OCI-LY7 (cell line): Measurements from ENCODE around the gene CAMK1G. TPM values are rescaled to one million over a fixed set of nuclear protein-coding genes. Genes with fewer than 3 reads are reported as not detected.

Source experiments
- BruUV-seq: library from RNA; stranded (reverse); fragments of 400-500 nt; replicated peaks from 2 replicates; lab custom pipeline; 2021; lab: Mats Ljungman, UMichigan
- CTCF ChIA-PET: fragments of 300-600 bp; sonication (Branson Sonifier 250); formaldehyde crosslinking; loops from one replicate; lab custom pipeline; 2022; ENCODE audit warnings: antibody characterized with exemption; ENCODE audit not compliant: unreplicated experiment; lab: Charles Lee
- POLR2A ChIA-PET: fragments of 300-600 bp; sonication (Branson Sonifier 250); formaldehyde crosslinking; loops from one replicate; lab custom pipeline; 2022; ENCODE audit warnings: antibody characterized with exemption; lab: Charles Lee
- DNase-seq: peaks from one replicate; pipeline ENCODE4 v3.0.0-alpha.2; 2015; ENCODE audit warnings: low spot score
- H2AFZ ChIP-seq: fragments of 200-600 bp; sonication (generic), shearing (Covaris generic); 2 replicates; pipeline ENCODE4 v1.6.1; 2014; ENCODE audit warnings: mild to moderate bottlenecking, antibody characterized with exemption, low read length, moderate library complexity
- H3K27ac ChIP-seq: fragments of 200-600 bp; sonication (generic); 2 replicates; pipeline ENCODE4 v1.5.1; 2014; ENCODE audit warnings: mixed run types, low read depth, mild to moderate bottlenecking, moderate library complexity, low read length, inconsistent platforms; ENCODE audit not compliant: poor library complexity, severe bottlenecking
- H3K36me3 ChIP-seq: fragments of 200-600 bp; sonication (generic); 2 replicates; pipeline ENCODE4 v1.6.1; 2014; ENCODE audit warnings: mild to moderate bottlenecking, antibody characterized with exemption, low read length, moderate library complexity, mixed read lengths; ENCODE audit not compliant: insufficient read depth
- H3K4me1 ChIP-seq: fragments of 200-600 bp; sonication (generic); 2 replicates; pipeline ENCODE4 v1.5.1; 2014; ENCODE audit warnings: mild to moderate bottlenecking, low read length; ENCODE audit not compliant: insufficient read depth, poor library complexity, severe bottlenecking
- H3K4me2 ChIP-seq: fragments of 200-600 bp; sonication (generic); 2 replicates; pipeline ENCODE4 v1.6.1; 2014; ENCODE audit warnings: mild to moderate bottlenecking, low read length
- H3K4me3 ChIP-seq: fragments of 200-600 bp; sonication (generic); 2 replicates; pipeline ENCODE4 v1.5.1; 2014; ENCODE audit warnings: mild to moderate bottlenecking, low read depth, low read length; ENCODE audit not compliant: poor library complexity, severe bottlenecking
- H3K79me2 ChIP-seq: fragments of 200-600 bp; sonication (generic); 2 replicates; pipeline ENCODE4 v1.6.1; 2016; ENCODE audit warnings: low read depth, mild to moderate bottlenecking, low read length, moderate library complexity, mixed read lengths; ENCODE audit not compliant: insufficient read depth
- H3K9me2 ChIP-seq: fragments of 200-600 bp; sonication (generic); 2 replicates; pipeline ENCODE4 v1.6.1; 2016; ENCODE audit warnings: mild to moderate bottlenecking, low read length, mixed read lengths; ENCODE audit not compliant: insufficient read depth
- H3K9me3 ChIP-seq: fragments of 200-600 bp; sonication (generic); 2 replicates; pipeline ENCODE4 v1.6.1; 2014; ENCODE audit warnings: mild to moderate bottlenecking, mixed run types, low read length, mixed read lengths
- H4K20me1 ChIP-seq: fragments of 200-600 bp; sonication (generic); 2 replicates; pipeline ENCODE4 v1.6.1; 2014; ENCODE audit warnings: mild to moderate bottlenecking, antibody characterized with exemption, low read length, moderate library complexity, mixed read lengths; ENCODE audit not compliant: insufficient read depth
- EZH2phosphoT487 ChIP-seq: fragments of 200-600 bp; sonication (generic); IDR thresholded peaks from 2 replicates; pipeline ENCODE4 v1.6.1; 2018; ENCODE audit warnings: low read depth, borderline replicate concordance, mild to moderate bottlenecking, mixed run types, antibody characterized with exemption, low read length, moderate library complexity, mixed read lengths
- intact Hi-C: fragments of 100-400 bp; cut with micrococcal nuclease; formaldehyde crosslinking; loops from one replicate; pipeline ENCODE4 v1.10.0; 2022; ENCODE audit not compliant: unreplicated experiment
- total RNA-seq, 2 experiments: library from RNA; depleted of rRNA in 1 of 2; stranded (reverse); fragments of >200 nt in 1 of 2; shearing (Covaris generic) in 1 of 2; gene quantifications; 2 replicates each; pipeline ENCODE4 v1.2.3, GENCODE V29; 2014 to 2022
- TF ChIP-seq, protein P1 (sequence below): fragments of 200-600 bp; sonication (generic); conservative IDR thresholded peaks from 2 replicates; pipeline ENCODE4 v1.5.1; 2014; ENCODE audit warnings: mild to moderate bottlenecking, antibody characterized with exemption, low read length, moderate library complexity, mixed read lengths

CAMK1G gene
- total RNA-seq, 2 experiments from 2014 or later = not detected

DNA sequence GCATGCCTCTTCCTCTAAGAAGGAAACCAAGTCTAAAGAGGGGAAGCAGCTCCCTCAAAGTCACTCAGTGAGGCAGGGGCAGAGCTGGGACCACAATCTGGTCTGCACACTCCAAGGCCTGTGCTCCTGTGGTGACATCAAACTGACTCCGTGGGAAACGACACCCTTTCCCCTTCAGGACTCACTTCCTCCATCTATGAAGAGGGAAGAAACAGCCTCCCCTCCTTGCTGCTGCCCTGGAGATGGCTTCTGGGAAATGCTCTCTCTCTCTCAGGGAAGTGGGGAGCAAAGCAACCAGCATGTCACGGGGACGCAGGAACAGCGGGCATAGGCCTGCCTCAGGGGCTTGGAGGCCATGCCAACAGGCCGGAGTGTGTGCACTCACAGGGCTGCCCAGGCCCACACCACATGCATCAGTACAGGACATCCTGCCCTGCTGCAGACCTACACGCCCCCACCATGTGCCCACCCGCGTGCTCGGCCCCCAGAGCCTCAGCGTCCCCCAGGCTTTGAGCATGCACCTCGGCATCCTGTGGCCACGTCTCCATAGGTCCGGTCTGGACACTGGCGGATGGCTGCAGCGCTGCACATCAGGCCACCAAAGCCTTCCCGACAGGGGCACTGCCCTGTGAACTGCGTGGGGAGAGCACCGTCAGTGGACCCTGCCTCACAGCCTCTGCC is 43.0 kb downstream of the CAMK1G start:
- POLR2A ChIA-PET = interaction anchor here (0.5 kb wide), 1 partner anchor 360 kb away, joined by 3 read pairs; no protein-coding TSS in a partner anchor
- TF ChIP-seq EZH2phosphoT487 = no peak
- TF ChIP-seq, protein P1, sequence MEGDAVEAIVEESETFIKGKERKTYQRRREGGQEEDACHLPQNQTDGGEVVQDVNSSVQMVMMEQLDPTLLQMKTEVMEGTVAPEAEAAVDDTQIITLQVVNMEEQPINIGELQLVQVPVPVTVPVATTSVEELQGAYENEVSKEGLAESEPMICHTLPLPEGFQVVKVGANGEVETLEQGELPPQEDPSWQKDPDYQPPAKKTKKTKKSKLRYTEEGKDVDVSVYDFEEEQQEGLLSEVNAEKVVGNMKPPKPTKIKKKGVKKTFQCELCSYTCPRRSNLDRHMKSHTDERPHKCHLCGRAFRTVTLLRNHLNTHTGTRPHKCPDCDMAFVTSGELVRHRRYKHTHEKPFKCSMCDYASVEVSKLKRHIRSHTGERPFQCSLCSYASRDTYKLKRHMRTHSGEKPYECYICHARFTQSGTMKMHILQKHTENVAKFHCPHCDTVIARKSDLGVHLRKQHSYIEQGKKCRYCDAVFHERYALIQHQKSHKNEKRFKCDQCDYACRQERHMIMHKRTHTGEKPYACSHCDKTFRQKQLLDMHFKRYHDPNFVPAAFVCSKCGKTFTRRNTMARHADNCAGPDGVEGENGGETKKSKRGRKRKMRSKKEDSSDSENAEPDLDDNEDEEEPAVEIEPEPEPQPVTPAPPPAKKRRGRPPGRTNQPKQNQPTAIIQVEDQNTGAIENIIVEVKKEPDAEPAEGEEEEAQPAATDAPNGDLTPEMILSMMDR = no peak
- intact Hi-C loops = loop anchor here (5.0 kb wide), 1 partner anchor 49 kb away; no protein-coding TSS in a partner anchor
- H3K4me3 ChIP-seq = no peak overlapping the region
- DNase-seq = no peak
- H2AFZ ChIP-seq = no peak overlapping the region
- CTCF ChIA-PET = interaction anchor here (0.6 to 0.7 kb wide), 2 partner anchors 8 to 62 kb away, joined by 3 read pairs; no protein-coding TSS in a partner anchor
- no peaks in the 10 kb centered on the region for H3K4me1 ChIP-seq
- H3K36me3 ChIP-seq = no peaks in the 10 kb centered on the region
- H4K20me1 ChIP-seq = no peaks in the 10 kb centered on the region
- H3K79me2 ChIP-seq = no peaks in the 10 kb centered on the region
- no peak overlapping the region for H3K4me2 ChIP-seq
- no peaks in the 10 kb centered on the region for H3K9me2 ChIP-seq
- BruUV-seq = no TSS peak
- no peak overlapping the region for H3K27ac ChIP-seq
- H3K9me3 ChIP-seq = no peaks in the 10 kb centered on the region

DNA sequence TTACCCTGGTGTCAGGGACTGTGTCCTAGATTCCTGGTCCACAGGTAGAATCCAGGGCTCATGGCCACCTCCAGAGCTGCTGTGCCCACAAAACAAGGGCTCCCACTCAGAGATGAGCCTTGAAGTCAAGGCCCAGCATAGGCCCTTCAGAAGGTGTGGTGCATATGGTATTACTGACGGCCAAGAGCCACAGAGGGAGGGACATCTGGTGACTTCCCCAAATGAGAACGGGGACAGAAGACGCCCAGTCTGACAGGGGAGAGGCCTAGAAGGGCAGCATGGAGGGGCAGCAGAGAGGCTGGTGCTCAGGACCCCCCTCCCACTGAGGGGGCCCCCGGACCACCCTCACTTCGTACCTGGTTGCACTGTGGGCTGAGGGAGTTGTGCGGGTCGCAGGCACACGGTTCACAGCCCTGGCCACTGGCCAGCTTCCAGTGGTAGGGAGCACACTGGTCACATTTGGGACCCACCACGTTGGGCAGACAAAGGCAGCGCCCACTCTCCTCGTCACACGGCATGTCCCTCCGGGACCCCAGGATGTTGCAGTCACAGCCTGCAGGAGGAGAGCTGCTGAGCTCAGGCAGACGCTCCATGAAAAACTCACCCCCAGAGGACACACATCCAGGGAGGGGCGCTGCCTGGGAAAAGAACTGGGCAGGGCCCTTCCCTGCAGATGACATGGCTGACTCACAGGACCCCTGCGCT is 43.7 kb downstream of the CAMK1G start:
- ChIA-PET POLR2A (interaction anchor here (0.5 kb wide), 1 partner anchor 359 kb away, joined by 3 read pairs; no protein-coding TSS in a partner anchor), CTCF (interaction anchor here (0.6 kb wide), 2 partner anchors 19 to 62 kb away, joined by 3 read pairs; no protein-coding TSS in a partner anchor)
- H3K4me3 ChIP-seq = no peak overlapping the region
- no peak for DNase-seq
- H3K4me2 ChIP-seq = no peak overlapping the region
- no peaks in the 10 kb centered on the region for H3K9me3 ChIP-seq
- intact Hi-C loops = loop anchor here (5.0 kb wide), 1 partner anchor 50 kb away; no protein-coding TSS in a partner anchor
- H4K20me1 ChIP-seq = no peaks in the 10 kb centered on the region
- TF ChIP-seq, protein P1 = no peak
- no peak for TF ChIP-seq EZH2phosphoT487
- H3K9me2 ChIP-seq = no peaks in the 10 kb centered on the region
- H3K79me2 ChIP-seq = no peaks in the 10 kb centered on the region
- no peak overlapping the region for H3K27ac ChIP-seq
- H3K36me3 ChIP-seq = no peaks in the 10 kb centered on the region
- no TSS peak for BruUV-seq
- no peak overlapping the region for H2AFZ ChIP-seq
- no peaks in the 10 kb centered on the region for H3K4me1 ChIP-seq
